DMS153 treated with DMSO at 0.1 percent for 48 hours (cell line): ENCODE results near the gene ZG16B.

ENCODE experiments used
- DNase-seq: peaks from one replicate; lab custom pipeline; 2025; ENCODE audit not compliant: unreplicated experiment; lab: John Stamatoyannopoulos, UW

ZG16B gene

DNA sequence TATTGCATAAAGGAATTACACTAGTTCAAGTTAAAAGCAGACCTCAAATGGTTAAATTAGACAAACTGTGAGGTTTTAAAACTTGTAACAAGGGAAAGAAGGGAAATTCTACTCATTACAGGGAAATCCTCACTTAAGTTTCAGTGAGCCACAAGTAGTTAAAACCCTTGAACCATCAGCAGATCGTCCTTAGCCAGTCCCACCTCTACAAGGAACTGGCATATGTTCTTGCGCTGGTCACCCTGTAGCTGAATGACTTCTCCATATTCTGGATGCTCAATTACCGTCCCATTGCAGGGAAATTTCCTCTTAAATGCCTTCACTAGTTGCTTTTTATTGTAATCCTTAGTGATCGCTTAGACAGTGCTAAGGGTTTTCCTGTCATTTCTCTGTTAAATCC is 7.6 kb upstream of the ZG16B start:
- no peak for DNase-seq

DNA sequence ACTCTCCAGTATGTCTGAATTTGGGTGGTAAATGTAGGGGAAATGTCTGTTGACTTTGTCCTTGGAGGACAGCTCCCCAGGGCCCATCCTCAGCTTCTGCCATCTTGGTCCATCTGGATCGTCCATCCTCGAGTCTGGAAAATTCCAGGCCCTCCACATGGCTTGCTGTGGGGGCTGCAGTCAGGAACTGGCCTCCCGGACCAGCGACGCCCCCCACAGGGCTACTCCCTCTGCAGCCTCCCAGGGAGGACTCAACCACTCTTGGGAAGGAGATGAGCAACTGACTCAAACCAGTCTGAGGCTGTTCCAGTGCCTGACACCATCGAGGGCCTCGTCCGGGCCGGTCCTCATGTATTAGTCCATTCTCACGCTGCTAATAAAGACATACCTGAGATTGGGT is 5.5 kb upstream of the ZG16B start:
- no peak for DNase-seq

DNA sequence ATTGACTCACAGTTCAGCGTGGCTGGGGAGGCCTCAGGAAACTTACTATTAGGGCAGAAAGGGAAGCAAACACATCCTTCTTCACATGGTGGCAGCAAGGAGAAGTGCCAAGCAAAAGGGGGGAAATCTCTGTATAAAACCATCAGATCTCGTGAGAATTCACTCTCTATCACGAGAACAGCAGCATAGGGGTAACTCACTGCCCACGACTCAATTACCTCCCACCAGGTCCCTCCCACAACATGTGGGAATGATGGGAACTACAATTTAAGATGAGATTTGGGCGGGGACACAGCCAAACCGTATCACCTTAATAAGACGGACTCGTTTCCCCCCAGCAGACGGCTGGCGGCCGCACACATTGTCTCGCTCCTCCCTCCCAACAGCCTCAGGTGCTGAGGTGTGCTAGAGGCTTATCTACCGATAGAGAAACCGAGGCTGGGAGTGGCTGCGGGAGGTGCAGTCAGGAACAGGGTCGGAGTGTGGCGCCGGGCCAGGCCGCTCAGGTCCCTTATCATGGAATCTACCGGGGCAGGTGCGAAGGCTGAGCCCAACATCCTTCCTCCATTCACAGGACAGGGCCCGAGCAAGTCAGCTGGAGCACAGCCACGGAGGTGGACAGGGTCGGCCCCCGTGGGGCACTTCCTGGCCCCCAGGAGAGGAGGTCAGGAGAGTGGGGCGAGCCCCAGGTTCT is 4.9 kb upstream of the ZG16B start:
- DNase-seq, result no peak

DNA sequence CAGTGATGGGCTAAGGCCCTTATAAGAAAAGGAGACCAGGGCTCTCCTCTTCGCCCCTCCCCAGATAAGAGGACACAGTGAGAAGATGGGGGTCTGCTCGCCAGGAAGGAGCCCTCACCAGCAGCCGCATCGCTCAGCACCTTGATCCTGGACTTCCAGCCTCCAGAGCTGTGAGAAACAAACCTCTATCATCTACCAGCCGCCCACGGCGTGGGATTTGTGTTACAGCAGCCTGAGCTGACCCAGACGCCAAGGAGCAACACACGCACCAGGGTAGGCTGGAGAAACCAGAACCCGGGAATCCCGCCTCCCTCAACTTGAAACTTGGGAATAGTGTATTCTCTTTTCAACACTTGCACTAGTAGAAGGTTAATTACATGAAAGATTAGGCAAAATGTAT is 4.2 kb upstream of the ZG16B start:
- DNase-seq, result no peak

DNA sequence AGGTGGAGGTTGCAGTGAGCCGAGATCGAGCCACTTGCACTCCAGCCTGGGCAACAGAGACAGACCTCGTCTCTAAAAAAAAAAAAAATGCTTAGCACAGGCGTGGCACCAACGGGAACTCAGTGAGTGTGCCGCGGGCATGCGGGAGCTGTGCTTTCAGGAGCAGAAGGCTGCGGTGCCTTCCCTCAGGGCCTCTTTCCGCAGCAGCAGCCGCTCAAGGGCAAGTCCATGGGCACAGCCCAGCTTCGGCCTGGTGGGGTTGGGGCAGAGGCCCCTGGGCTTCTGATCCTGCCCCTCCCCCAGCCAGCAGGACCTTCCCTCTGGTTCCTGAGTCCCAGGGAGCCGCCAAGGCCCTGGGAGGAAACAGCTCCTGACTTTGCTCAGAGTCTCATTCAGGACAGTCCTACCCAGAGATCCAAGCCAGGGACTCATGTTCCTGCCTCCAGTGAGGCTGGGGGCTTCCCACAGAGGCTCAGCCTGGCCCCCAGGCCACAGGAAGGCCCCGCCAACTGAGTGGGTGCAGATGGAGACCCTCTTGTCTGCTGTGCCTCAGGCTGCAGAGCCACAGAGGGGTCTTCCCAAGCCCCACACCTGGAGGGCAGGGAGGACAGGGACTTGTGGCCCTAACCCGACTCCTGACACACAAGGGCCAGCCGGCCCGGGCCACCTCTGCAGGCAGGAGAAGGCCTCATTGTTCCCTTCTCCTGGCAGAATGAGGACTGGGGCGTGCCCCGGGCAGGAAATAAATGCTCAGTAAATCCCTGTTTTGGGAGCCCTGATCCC is 3.3 kb upstream of the ZG16B start:
- DNase-seq, result no peak

DNA sequence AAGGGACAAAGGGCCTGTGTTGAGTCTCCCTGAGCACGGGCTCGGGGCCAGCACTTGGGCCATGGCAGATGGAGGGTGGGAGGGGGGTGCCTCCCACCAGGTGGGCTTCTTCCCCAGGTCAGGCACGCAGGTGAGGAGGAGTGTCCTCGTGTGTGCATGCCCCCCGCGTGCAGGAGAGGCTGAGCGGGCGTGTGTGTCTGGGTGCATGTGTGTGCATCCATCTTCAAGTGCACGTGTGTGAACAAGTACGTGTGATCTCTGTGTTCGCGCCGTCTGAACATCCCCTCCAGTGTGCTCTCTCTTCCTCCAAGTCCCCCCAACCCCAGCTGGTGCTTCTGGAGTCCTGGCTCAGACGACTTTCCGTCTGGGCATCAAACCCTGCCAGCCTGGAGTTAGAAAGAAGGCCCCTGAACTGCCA is 2.7 kb upstream of the ZG16B start:
- no peak for DNase-seq

DNA sequence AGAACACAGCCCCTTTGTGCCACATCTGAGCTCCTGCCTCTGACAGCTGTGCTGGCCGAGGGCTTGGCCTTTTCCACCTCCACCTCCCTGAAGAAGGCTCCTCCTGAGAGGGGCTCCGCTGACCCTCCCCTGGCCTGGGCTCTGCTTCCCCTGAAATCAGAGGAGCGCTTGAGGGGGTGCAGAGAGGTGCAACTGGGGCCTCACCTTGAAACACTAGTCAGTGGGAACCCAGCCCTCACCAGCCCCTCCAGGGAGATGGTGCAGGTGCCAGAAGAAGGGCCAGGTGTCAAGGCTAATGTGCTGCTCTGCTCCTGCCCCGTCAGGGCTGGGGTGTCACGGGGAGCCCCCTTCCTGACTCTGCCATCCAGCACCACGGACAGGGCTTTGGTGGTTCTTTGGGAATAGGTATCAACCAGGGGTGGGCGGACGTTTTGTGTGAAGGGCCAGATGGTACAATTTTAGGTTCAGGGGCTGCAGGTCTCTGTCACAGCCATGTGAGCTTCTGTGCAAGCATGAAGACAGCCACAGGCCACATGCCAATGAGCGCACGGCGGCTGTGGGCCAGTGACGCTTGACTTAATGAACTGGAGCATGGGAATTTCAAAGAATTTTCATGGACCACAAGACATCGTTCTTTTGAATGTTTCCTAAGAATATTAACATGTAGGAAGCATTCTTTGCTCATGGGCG is 2.1 kb upstream of the ZG16B start:
- no peak for DNase-seq

DNA sequence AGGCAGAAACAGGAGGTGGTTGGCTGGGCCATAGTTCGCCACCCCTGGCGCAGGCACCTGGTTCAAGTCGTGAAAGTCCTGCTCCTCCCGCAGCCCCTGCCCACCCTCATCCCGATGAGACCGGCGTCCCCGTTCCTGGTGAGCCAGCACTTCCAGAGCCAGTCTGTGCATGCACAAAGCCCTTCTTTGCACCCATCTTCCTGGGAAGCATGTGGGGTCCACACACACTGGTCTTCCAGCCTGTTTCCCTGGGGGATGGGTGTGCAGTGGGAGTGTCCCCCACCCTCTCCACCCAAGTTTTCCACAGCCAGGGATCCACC is 1.6 kb upstream of the ZG16B start:
- DNase-seq, result no peak

DNA sequence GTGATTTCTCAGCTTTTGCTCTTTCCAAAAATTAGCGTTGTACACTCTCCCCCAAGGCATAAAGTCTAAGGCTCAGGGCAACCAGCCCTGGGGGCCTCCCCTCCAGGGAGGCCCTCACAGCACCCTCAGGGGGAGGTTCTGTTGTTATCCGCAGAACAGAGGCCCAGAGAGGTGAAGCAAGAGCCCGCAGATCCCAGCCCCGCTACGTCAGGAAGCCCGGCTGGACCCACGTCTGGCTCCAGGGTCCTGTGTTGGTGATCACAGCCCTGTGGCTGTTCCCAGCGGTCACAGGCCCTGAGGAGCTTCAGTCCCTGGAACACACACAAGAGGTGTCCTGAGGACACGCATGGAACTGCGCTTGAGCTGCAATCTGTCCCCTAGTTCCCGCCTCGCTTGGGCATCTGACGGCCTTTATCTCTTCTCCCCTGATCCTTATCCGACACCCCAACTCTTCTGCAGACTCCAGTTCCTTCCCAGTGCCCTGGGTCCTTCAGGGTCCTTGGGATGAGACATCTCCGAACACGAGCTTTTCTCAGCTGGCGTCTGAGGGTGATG is 1.1 kb upstream of the ZG16B start:
- no peak for DNase-seq

DNA sequence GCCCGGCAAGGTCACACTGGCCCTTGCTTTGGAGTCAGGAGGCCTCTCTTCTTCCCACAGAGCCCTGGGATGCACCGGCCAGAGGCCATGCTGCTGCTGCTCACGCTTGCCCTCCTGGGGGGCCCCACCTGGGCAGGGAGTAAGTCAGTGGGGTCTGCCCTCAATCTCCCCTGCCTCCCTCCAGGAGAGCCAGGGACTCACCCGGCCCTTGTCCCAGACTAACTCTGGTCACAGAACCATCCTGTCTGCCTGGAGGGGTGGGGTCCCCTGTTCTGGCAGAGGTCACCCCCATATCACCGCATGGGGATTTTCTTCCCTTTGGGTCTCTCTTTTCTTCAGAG is 222 bp downstream of the ZG16B start:
- no peak for DNase-seq

DNA sequence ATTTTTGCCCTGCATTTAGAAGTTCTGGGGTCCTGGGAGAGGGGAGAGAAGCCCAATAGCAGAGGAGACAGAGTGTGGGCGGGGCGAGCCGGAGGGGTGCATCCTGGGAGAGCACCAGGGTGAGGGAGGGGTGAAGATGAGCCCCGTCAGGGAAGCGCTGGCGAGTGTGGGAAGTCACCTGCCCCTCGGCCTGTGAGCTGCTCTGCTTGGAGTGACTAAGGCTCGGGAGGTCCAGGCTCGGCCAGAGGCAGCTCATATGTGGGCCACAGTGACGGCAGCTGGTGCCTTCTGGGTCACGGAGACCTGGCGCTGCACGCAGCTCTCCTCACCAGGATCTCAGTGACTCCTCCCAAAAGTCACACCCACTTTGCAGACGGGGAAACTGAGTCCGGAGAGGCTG is 1.1 kb downstream of the ZG16B start:
- no peak for DNase-seq

DNA sequence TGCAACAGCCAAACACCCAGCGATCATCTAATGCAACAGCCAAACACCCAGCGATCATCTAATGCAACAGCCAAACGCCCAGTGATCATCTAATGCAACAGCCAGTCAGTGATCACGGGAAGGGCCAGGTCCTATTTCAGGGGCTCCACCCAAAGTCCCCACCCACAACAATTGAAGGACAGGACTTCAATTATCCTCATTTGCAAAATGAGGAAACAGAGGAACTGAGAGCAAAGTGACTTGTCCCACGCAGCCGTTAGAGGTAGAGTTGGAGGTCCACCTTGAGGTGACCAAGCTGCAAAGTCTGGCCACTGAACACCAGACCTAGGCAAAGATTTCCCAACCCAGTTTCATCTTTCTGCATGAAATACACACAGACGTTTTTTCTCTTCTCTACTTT is 3.7 kb downstream of the ZG16B start:
- DNase-seq, result no peak

DNA sequence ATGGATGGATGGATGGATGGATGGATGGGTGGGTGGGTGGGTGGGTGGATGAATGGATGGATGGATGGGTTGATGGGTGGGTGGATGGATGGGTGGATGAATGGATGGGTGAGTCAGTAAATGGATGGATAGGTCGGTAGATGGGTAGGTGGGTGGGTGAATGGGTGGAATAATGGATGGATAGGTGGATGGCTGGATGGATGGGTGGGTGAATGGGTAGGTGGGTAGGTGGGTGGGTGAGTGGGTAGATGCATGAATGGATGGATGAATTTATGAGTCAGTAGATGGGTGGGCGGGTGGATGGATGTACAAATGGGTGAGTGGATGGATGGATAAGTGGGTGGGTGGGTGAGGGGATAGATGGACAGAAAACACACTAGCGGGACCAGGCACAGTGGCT is 4.9 kb downstream of the ZG16B start:
- DNase-seq, result no peak

DNA sequence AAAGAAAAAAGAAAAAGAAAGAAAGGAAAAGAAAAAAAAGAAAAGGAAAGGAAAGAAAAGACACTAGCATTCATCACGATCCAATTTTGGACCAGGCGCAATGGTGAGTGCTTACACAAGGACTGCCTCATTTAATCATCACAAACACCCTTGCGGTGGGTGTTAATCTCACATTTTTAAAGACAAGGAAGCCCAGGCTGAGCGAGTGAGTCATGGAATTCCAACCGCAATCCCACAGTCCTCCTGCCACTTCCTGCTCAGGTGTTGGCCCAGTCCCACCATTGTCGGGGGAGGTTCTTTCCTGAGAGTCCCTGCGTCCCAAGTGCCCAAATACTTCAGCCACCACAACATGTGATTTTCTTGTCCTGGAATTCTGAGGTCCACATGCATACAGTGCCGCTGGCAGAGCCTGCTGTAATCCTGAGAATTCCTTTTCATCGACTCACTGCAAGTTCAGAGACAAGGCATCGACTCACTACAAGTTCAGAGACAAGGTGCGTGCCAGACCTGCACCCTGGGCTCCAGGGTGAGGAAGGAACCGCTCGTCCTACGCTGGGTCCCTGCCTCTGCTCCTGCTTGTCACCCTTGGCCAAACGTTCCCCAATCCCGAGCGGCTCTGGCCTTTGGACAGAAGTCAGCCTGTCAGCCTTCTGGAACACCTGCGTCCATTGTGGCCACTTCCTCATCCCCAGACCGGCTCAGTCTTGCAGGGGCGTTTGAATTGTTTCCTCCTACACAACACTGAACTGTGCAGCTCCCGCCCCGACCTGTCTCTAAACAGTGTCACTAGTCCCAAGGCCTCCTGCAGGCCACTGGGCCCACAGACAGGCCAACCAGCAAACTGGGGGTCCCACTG is 5.8 kb downstream of the ZG16B start:
- DNase-seq, result no peak

DNA sequence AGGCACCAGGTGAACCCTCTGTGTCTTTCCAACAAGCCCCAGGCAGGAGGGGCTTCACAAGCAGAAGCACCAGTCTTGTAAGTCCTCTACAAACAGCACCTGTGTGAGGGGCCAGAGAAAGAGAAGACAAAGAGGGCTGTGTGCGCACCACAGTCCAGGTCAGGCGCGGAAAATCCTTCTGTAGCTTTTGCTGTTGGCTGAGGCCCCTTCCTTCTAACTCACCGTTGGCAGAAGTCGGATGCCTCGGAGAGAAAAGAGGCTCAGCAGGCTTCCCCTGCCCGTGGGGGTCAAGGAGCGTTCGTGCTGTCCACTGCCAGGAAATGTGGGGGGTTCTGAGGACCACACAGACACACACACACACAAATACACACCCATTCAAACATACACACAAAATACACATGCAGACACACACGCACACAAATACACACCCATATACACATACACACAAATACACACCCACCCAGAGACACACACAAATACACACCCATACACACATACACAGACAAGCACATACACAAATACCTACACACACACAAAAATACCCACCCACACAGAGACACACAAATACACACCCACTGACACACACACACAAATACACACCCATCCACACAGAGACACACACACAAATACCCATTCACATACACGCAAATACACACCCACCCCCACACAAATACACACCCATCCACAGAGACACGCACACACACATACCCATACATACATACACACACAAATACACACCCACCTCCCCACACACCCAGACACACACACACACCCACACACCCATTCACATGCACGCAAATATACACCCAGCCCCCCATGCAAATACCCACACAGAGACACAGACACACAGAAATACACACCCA is 6.8 kb downstream of the ZG16B start:
- no peak for DNase-seq

DNA sequence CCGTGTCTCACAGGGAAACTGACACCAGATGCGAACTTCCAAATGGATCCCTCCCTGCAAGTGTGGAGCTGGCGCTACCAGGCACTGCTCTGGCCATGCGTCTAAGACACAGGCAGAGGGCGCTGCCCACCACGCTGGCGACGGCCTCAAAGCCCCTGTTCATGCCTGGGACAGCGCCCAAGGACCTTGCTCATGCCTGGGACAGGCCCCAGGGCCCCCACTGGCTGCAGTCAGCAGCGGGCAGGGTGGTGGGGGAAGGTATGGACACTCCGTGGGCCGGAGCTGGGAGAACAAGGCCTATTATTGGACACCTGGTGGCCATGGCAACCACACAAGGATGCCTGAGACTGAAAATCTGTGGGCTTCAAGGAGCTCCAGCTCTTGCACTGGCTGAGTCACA is 8.8 kb downstream of the ZG16B start:
- DNase-seq, result no peak

DNA sequence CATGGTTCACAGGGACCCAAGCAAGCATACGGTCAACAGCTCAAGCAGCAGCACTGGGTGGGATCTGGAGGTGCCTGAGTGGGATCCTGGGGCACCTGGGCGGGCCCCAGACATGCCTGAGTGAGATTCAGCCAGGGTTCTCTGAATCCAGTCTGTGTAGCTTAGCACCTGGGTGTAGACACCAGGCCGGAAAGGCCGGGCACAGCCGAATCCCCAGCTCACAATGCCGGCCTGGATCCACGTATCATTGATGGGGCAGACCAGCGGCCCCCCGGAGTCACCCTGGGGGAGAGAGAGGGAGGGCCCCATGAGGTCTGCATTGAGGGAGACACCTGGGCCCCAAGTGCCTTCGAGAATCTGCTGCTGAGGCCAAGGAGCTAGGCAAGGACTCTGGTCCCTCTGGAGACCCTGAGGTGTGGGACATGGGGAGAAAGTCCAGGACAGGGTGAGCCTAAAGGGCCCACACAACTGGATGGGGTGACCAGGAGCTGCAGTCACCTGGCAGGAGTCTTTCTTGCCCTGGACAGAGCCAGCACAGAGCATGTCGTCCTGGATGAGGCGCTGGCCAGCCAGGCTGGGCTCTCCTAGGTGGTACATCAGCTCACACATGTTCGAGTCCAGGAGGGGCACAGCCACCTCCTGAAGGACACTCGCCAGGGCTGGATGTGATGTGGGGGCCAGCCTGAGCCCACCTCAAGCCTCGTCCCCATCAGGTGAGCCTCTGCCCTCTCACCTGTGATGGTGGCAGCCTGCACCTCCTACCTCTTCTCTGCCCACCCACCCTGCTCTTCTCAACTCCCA is 9.7 kb downstream of the ZG16B start:
- no peak for DNase-seq

DNA sequence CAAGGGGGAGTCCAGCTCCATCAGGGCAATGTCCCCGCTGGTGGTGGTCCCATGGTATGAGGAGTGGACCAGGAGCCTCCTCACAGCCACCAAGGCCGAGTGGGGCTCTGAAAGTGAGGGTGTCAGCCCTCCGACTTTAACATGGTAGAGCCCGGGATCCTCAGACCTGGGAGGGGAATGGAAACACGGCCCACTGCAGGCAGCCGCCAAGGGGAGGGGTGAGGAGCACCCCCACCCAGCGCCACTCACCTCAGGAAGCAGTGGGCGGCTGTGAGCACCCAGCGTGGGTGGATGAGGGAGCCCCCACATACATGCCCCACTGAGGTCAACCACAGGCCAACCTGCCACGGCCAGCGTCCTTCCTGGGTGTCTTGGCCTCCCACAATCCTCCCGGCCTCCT is 10.8 kb downstream of the ZG16B start:
- no peak for DNase-seq

DNA sequence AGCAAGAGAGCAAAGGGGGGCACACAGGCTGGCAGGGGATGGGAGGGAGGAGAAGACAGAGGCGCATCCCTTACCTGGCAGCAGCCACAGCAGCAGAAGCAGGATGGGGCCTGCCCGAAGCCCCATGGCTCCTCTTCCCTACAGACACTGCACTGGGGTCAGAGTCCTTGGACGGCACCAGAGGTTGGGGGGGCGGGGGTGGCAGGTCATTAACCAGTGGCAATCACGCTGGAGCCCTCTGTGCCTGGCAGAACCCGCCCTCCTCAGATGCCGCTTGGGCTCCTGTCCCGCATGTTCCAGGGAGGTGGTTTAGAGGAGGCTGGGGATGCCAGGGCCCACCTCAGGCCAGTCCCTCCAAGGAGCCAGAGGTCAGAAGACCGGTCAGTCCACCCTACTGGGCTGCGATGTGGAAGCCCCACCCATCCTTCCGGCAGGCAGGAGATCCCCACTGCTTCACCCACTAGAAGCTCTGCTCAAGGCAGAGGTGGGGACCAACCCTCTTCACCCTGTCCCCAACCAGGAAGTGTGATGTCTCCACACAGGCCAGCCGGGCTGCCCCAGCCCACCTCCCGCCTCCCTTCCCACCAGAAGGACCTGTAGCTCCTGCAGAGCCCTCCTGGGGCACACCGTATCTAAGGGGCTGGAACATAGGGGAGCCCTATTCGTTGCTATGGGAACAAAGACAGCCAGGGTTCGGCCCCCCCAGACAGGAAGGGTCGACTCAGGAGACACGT is 11.7 kb downstream of the ZG16B start:
- no peak for DNase-seq
